ENCODE results near the gene FAM3C.
"Not testable (repeated sequence)": the region's sequence is repeated elsewhere in the genome, so short reads cannot be mapped to it uniquely, and the experiment has no call there.

The FAM3C gene

DNA sequence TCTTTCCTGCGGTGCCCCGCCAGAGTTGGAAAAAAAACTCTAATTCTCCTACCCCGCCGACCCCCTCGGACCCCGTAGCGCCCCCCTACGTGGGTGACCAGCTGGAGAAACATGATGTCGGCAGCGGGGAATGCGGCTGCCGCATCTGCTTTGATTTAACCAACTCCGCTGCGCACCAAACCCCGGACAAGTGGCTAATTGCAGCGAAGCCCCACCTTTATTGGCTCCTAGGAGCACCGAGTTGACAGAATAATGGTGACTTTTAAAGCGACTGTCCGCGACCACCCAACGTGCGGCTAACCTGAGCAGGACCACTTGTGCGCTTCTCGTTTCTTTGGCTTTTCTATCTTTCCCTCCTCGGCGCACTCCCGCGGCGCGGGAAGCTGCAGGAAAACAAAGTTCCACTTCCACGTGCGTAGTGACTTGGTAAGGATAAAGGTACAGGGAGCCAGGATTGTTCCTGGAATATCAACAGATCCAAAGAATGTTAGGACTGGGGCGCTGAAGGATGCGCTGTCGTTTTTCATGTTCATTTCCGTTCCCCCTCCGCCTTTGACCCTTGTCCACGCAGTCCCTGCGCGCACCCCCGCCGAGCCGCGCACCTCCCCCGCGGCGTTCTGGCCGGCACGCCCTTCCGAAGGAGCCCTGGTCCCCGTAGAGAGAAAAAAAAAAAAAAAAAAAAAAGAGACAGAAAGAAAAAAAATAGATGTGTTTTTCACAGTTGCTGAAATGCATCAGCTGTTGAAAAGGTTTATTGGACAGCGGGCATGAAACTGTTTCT, 65.9 kb downstream of the FAM3C start:
- no peak for DNase-seq (ENCODE audit: low spot score)

DNA sequence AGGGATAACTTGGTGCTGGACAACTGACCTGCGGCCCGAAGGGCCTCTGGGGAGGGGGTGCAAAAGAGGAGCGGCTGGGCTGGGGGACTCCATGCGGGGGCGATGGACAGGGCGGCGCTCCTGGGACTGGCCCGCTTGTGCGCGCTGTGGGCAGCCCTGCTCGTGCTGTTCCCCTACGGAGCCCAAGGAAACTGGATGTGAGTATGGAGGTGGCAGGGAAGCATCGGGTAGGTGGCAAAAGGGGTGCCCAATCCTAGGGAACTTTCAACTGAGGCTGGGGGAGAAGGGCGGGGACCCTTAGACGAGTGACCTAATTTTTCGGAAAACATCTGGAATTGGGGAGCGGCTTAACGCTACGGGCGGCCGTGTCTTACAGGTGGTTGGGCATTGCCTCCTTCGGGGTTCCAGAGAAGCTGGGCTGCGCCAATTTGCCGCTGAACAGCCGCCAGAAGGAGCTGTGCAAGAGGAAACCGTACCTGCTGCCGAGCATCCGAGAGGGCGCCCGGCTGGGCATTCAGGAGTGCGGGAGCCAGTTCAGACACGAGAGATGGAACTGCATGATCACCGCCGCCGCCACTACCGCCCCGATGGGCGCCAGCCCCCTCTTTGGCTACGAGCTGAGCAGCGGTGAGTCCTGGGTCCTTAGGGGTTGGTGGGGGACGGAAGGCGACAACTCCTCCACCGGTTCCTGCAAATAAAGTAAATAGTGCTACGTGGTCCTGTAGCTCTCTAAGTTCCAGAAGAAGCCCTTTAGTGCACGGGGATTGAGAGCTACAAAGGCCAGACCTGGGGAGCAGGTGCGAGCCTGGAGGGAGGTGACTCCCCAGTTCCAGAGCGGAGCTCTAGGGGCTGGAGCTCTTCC, 66.7 kb downstream of the FAM3C start:
- no peak for DNase-seq (ENCODE audit: low spot score)

DNA sequence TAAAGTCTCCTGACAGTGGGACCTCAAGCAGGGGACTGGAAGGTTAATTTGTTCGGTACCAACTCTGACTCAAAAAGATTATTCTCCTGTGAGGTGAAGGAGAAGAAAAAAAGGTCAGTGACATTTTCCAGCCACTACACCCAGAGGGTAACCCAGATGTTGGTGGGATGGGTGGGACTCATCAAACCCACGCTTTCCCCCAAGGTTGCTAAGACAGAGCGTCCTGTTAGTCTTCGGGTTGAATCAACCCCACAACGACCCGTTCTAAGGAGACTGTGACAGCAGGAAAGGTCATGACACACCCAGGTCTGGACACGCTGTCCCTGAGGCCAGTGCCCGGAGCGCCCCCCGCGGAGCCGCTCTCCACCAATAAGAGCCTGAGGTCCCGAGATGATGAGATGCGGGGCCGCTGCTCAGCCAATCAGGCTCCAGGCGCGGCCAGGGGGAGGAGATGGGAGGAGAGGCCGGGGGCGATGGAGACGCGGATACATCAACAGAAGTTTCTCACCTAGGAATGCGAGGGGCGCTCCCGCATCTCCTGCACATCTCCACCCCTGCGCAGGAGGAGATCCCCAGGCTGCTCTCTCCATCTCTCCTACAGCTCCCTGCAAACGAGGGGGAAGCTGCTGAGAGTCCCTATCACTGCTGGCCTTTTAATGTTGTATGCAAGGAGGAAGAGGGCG, 67.5 kb downstream of the FAM3C start, which contains the start of gene WNT16:
Gene WNT16, plus strand, starts transcription at position 493 of the 683 bp plus-strand sequence. CDS start 293 bp downstream, outside the sequence.
- DNase-seq (ENCODE audit: low spot score) = no peak

DNA sequence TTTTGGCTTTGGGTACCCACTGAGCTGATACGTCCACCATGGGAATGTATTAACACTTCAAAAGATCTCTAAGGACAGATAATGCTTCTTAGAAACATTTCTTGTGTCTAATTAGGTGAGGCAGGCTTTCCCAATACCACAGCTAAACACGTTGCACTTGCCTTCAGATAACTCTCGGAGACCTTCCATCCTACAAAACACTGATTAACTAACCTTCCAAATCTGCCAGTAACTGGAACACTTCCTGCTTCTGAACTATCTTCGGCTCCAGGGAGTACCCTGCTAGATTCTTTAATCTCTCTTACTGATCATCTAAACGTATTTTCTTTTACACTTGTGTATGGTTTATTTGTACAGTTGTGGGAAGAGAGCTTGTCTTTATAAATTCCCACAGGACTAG, 68.4 kb downstream of the FAM3C start:
- DNase-seq (ENCODE audit: low spot score) = no peak

DNA sequence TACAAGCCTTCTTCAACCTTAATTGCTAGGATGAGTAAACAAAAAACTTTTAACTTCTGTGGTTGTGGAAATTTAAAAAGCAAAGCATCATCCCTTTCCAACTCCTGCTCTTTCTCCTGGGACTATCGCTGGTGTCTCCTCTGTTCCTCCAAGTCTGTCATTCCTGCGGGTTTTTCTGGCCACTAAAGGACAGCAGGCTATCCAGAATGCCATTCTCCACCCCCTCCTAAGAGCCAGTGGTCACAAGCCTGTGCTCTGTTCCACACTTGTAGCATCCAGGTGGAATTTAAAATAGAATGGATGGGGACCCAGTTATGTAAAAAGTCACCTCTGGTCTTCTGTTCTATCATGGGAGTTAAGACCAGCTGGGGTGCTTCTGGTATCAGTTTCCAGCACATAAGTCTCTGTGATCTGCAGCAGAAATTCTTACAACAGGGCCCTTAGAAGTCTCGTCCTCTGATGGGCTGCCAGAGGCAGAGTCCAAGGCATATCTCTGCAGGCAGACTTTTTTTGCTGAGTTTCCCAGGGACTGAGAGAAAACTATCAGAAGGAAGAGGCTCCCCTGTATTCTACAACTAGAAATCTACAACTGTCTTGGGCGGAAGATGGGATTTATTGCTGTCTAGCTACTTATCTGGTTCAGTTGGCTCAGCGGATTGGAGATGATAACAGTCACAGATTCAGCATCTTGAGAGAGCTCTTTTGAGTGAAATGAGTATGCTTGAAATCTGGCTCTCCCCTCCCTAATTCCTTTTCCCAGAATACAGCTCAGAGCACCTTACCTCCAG, 72.4 kb downstream of the FAM3C start:
- DNase-seq (ENCODE audit: low spot score) = no peak

DNA sequence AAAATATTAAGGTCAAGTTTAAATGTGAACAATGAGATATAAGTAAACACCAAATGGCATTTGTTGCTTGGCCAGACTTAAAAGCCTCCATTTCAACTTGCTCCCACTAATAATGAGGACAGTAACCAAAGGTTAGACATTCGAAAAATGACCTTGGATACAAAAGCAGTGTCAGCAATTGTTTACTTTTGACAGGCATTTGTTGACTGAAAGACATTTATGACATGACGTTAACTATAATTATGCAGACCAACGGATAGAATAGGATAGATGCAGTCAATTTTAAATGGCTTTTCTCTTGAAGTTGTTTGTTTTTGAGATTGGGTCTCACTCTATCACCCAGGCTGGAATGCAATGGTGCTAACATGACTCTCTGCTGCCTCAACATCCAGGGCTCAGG, 73.6 kb downstream of the FAM3C start:
- no peak for DNase-seq (ENCODE audit: low spot score)

DNA sequence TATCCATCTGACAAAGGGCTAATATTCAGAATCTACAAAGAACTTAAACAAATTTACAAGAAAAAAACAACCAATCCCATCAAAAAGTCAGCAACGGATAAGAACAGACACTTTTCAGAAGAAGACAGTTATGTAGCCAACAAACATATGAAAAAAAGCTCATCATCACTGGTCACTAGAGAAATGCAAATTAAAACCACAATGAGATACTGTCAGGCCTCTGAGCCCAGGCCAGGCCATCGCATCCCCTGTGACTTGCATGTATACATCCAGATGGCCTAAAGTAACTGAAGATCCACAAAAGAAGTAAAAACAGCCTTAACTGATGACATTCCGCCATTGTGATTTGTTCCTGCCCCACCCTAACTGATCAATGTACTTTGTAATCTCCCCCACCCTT, 80.9 kb downstream of the FAM3C start:
- not testable (repeated sequence) for DNase-seq (ENCODE audit: low spot score)

DNA sequence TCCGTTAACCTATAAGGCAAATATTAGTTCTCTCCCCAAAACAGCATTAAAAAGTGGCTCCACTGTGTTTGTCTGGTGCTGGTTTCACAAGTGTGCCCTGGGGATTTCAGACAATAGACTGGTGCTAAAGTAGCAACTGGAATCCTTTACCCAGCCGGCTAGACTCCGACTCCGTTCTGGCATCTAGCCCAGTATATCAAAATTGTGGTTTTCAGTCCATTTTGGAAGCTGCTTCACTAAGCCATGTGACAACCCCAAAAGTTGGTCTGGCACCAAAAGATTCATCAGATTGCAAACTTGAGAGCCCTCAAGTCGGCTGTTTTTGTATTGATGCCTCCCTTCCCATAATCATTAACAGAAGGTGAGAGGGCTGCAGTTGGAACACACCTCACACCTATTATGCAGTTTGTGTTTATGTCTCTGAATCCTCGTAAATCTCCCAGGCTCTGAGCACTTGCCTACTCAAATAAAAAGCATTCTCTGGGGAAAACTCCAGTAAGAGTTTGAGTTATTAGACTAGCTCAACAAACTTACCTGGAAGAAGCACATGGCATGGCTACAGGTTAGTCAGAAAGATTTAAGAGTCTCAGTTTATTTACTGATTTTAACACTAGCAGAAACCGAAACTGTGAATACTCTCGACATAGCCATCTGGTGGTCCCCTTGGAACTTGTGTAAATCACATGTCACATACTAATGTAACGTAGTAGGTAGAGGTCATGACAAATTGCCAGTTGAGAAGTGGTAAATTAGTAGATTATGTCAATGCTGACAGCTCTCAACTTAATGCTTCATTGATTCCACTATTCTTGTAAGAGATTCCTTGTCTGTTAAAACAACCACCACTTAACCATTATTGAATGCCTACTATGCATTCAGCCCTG, 82.1 kb downstream of the FAM3C start:
- DNase-seq (ENCODE audit: low spot score) = no peak

DNA sequence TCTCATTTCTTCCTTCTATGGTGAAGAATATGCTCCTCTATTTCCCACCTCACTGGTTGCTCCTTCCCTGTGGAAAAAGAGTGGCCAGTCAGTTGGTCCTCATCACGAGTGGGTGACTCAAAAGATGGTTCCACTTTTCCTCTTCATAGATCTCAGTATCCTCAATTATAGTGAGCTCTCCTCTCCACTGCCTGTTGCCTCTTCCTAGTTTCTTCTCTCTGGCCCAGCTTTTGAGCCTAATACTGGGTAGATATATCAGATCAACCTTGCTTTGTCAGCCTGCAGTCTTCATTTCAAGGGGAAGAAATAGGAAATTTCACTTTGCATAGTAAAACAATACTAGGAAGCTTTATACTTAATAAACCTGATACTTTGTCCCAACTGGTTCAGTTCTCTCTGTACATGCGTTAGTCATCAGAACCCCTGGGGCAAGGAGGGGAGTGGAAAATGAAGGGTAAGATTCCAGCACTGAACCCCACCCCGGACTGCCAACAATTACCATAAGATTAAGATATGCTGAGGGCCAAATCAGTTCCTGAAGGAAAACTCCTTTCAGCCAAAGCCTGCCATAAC, 82.8 kb downstream of the FAM3C start:
- DNase-seq (ENCODE audit: low spot score) = no peak

DNA sequence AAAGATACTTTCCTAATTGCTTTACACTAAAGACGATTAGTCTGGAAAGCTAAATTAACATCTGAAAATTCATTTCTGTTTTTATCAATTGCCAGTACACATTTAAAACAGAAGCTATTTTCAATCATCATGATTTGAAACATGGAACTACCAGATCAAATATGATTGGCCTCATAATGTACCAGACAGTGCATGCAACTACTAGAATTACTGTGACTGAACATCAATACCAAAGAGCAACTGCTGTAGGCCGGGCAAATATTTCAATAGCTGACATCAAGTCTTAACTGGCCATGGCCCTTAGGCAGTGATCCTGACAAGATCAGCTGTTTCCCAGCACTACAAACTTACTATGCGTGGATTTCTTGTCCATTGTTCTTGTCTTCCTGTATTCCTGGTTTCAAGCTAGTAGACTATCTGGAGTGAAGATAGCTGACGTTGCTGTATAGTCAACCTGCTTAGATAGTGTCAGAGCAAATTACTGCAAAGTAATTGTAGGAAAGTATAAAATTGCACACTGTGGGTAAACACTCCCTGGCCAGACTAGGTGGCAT, 89.0 kb downstream of the FAM3C start:
- DNase-seq (ENCODE audit: low spot score) = no peak

DNA sequence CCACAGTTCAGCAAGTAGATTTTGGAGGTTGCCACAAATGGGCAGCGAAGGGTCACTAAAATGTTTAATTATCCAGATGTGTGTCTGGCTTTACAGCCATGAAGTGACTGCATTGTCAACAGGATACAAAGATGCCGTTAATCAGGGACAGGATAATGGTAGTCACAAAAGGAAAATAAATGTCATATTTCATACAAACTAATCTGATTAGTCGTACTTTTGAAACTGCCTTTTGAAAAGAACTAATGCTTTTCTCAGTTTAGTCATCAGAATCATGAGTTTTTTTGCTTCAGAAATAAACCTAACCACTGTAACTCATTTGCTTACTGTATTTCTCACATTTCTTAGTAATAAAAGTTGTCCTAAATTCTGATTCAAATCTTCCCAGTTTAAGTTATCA, 89.5 kb downstream of the FAM3C start:
- DNase-seq (ENCODE audit: low spot score) = no peak

DNA sequence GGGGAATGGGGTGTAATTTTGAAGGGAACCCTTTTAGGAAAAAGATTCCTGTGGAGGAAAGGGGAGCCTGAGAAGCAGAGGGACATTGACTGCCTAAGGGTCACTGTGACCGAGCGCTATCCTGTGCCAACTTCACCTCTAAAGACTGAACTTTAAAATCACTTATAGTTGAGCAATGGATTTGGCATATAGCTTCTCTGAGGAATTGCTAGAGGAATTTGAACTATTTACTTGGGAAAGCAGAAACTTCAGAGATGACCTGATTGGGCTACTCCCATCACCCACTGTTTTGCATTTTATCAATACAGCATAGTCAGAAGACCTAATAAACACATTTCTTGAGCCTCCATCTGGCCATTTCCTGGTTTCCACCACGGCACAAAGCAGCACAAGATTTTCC, 91.0 kb downstream of the FAM3C start:
- no peak for DNase-seq (ENCODE audit: low spot score)

DNA sequence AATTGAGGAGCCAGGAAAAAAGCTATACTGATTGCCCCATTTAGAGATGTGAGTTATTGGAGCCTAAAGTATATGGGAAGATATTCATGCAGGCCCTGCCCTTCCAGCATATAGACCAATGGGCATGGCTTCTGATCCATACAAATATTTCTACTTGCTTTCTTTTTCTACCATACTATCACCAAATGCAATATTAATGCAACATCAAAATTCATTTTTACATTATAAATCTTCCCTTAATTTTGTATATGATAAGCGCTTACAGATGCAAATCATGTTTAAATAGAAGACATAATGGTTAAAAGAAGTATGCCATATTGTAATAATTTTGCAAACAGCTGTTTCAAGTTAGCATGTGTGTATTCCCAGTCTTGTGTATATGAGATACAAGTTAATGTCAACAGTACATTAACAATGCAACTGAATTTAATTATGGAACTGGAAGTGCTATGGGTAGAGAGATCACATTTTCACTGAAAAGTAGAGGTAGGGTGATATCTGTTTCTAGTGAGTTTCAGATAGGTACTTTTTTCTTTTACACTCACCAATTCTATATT, 91.9 kb downstream of the FAM3C start:
- DNase-seq (ENCODE audit: low spot score) = no peak

DNA sequence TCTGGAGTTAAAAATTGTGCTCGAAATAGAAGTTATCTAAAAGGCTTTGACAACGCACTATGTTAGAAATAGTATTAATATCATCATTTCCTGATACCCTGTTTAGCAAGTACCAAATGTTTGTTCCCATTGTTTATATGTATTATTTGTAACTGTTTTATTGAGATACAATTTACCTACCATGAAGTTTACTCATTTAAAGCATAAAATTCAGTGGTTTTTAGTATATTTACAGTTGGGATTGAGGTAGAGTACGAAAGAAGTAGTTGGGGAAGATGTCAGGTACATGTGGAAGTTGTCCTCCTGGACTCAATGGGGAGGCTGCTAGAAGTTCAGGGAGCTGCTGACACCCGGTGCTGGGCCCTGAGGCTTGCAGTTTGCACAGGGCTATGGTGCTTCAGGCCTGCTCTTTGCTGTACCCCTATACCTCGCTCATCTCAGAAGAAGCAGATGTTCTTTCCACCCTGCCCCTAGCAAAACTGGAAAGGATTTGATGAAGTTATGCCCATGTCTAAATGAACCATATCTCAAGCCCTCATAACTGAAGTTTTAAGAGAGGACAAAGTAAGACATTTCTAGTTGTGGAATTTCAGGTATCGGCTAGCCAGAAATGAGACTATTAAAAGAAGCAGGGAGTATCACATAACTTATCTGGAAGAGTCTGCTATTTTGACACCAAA, 92.5 kb downstream of the FAM3C start:
- DNase-seq (ENCODE audit: low spot score) = no peak

DNA sequence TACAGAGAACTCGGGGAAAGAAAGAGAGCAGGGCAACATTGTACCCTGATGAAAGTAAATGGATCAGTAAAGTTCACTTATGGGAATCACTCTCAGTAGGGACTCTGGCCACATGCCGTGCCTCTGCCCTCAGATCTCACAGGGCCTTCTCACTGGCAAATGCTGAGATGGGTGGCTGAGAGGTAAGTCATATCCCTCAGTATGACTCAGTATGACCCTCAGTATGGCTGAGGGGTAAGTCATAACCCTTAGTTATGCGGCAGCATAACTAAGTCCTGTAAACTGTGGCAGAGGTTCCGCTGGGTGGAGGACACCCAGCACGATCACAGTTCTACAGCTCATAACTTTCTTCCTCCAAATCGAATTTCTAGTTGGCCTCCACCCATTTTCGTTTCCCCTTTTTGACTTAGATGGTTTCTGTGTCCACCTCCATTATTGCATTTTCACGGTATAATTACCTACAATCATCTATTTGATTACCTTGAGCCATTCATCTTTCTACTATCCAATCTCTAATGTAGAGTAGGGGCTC, 93.8 kb downstream of the FAM3C start:
- DNase-seq (ENCODE audit: low spot score) = no peak

DNA sequence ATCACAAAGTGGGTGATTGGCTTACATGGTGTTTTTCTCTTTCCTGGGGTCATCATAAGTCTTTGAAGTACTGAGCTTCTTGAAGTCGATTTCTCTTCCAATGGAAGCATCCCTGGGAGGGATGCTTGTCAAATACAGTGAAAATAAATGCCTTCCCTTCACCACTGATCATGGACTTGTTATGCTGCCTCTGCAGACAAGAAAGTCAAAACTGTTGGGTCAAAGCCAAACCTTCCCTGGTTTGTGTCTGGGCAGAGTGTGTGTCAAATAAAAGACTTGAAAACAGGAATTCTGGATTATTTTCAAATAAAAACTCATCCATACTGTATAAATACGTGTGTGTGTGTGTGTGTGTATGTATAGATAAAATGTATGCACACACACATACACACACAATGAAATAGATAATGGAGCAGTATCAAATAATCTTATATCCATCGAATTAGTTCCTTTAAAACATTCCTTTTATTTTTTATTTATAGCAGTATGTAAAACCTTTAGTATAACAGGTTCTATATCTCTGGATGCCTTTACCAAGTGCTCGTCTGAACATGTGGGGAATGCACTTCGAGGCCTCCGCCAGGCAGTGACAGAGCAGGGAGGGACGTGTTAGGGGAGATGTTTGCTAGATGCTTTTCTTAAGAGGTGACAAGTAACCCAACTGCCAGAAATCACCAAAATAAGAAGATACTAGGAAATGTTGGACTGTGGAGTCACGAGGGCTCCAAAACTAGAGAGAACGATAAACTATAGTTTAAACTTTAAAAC, 94.5 kb downstream of the FAM3C start:
- no peak for DNase-seq (ENCODE audit: low spot score)

DNA sequence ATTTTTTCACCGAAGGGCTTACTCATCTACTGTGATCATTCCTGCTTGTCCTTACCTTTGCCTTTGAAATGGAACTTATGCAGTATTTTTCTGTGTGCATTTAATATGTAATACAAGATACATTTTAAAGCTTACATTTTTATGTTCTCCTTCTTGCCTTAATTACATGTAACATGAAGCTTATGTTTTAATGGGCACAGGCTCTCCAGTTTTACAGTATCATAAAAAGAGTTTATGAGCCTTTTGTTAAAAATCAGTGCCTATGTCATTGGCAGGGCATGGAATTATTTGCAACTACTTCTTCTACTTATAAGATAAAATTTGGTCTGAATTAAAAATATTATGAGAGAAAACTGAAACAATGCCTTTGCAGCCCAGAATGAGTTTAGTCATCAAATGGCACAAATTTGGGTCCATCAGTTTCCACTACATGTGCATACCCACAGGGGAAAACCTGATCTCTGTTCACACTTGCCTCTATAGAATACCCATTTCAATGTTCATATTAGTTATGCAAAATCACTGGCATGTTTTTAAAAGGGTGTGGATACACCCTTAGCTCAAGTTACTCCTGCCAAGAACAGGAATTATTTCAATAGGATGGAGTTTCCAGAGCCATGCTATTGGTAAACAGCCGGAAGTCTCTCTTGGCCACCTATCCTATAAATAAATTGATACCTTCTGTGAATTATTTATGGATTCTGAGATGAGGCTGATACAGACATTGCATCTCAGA, 95.3 kb downstream of the FAM3C start:
- DNase-seq (ENCODE audit: low spot score) = no peak

All from CD4-positive, alpha-beta T cell treated with Interleukin-6 at 100 ng/mL for 8 hours (primary cell).